Keratinocyte (primary cell): Measurements from ENCODE around the gene TUBA3C. TPM values are rescaled to one million over a fixed set of nuclear protein-coding genes. Genes with fewer than 3 reads are reported as not detected.

Experiments
- DNase-seq: peaks from one replicate; pipeline ENCODE4 v3.0.0-alpha.2; 2011; ENCODE audit warnings: low read depth, missing footprints, low spot score
- FAIRE-seq: peaks from 2 replicates; lab custom pipeline; 2011; peaks lifted over from hg19 to GRCh38; lab: Jason Lieb, UNC
- H2AFZ ChIP-seq: 2 replicates; pipeline ENCODE4 v1.6.0; 2012; ENCODE audit warnings: low read length, control low read depth, inconsistent platforms; ENCODE audit not compliant: control insufficient read depth
- H3K27ac ChIP-seq: 2 replicates; pipeline ENCODE4 v1.5.1; 2011; ENCODE audit warnings: low read length; ENCODE audit not compliant: control insufficient read depth, insufficient read depth
- H3K27me3 ChIP-seq: 3 replicates; pipeline ENCODE4 v1.6.0; 2011; ENCODE audit warnings: low read length; ENCODE audit not compliant: control insufficient read depth, insufficient read depth; ENCODE audit errors: extremely low read depth
- H3K36me3 ChIP-seq, 2 experiments: 2 replicates in 1 of 2; 3 replicates in 1 of 2; pipeline ENCODE4 v1.5.1; 2011; ENCODE audit warnings: low read length in 2 of 2, mild to moderate bottlenecking in 1 of 2; ENCODE audit not compliant: control insufficient read depth in 2 of 2, insufficient read depth in 2 of 2; ENCODE audit errors: extremely low read depth in 1 of 2
- H3K4me1 ChIP-seq: 3 replicates; pipeline ENCODE4 v1.5.1; 2011; ENCODE audit warnings: low read length; ENCODE audit not compliant: control insufficient read depth, insufficient read depth; ENCODE audit errors: extremely low read depth
- H3K4me2 ChIP-seq: 3 replicates; pipeline ENCODE4 v1.6.0; 2011; ENCODE audit warnings: low read depth, low read length; ENCODE audit not compliant: control insufficient read depth, insufficient read depth; ENCODE audit errors: extremely low read depth
- H3K4me3 ChIP-seq, 3 experiments: fragments of 200-600 bp in 1 of 3; sonication (generic) in 1 of 3; 2 replicates in 2 of 3; 3 replicates in 1 of 3; pipeline ENCODE4 v1.5.1; 2011 to 2016; ENCODE audit warnings: low read length in 3 of 3, mild to moderate bottlenecking in 3 of 3, control low read depth in 2 of 3, inconsistent platforms in 1 of 3, low read depth in 1 of 3, mixed read lengths in 1 of 3, mixed run types in 1 of 3, moderate library complexity in 1 of 3; ENCODE audit not compliant: control insufficient read depth in 2 of 3, insufficient read depth in 2 of 3; ENCODE audit errors: extremely low read depth in 1 of 3
- H3K79me2 ChIP-seq: 2 replicates; pipeline ENCODE4 v1.6.0; 2012; ENCODE audit warnings: low read length; ENCODE audit not compliant: control insufficient read depth, insufficient read depth
- H3K9ac ChIP-seq: 3 replicates; pipeline ENCODE4 v1.6.0; 2011; ENCODE audit warnings: low read length; ENCODE audit not compliant: control insufficient read depth, insufficient read depth; ENCODE audit errors: extremely low read depth
- H3K9me1 ChIP-seq: 3 replicates; pipeline ENCODE4 v1.6.0; 2011; ENCODE audit warnings: low read length; ENCODE audit not compliant: control insufficient read depth, insufficient read depth; ENCODE audit errors: extremely low read depth
- H3K9me3 ChIP-seq: 2 replicates; pipeline ENCODE4 v1.5.1; 2012; ENCODE audit warnings: low read depth, low read length; ENCODE audit not compliant: control insufficient read depth
- H4K20me1 ChIP-seq: 3 replicates; pipeline ENCODE4 v1.6.0; 2011; ENCODE audit warnings: low read length; ENCODE audit not compliant: control insufficient read depth, insufficient read depth; ENCODE audit errors: extremely low read depth
- EZH2 ChIP-seq: IDR thresholded peaks from one replicate; pipeline ENCODE4 v1.6.1; 2012; ENCODE audit warnings: inconsistent platforms, mild to moderate bottlenecking, low read length, moderate library complexity
- dilution Hi-C: fragments of 300-500 bp; cut with MboI; formaldehyde crosslinking; loops from one replicate; pipeline ENCODE4 v1.7.0; 2020; ENCODE audit warnings: low sequenced_read_pairs; ENCODE audit not compliant: extremely low pct_ligation_motif_present
- polyA plus RNA-seq, 5 experiments: library from polyadenylated mRNA; depleted of rRNA in 3 of 5; stranded (reverse) in 3 of 5; stranded (forward) in 1 of 5; unstranded in 1 of 5; fragments of >200 nt; gene quantifications; 1 replicate in 1 of 5; 2 replicates in 3 of 5; 3 replicates in 1 of 5; pipeline versions ENCODE4 v1.2.1 to v1.2.3, GENCODE V29; 2011 to 2012; ENCODE audit warnings: missing spikeins in 2 of 5, low read depth in 1 of 5, low replicate concordance in 1 of 5
- small RNA-seq, 3 experiments: library from RNA; depleted of rRNA; stranded (forward); fragments of <200 nt; gene quantifications; one replicate each; pipeline ENCODE3, GENCODE V24; 2012; ENCODE audit warnings: low read depth in 3 of 3, low replicate concordance in 1 of 3; ENCODE audit not compliant: insufficient read length in 3 of 3
- TF ChIP-seq, protein P1 (sequence below), 3 experiments: IDR thresholded peaks in 1 of 3; conservative IDR thresholded peaks in 1 of 3; optimal IDR thresholded peaks in 1 of 3; 2 replicates in 2 of 3; 3 replicates in 1 of 3; pipeline versions ENCODE3 to v1.5.1; 2011; ENCODE audit warnings: low read length in 3 of 3, mild to moderate bottlenecking in 3 of 3, moderate library complexity in 2 of 3, control low read depth in 1 of 3, inconsistent platforms in 1 of 3; ENCODE audit not compliant: insufficient read depth in 2 of 3; ENCODE audit errors: extremely low read depth in 1 of 3

TUBA3C gene
- polyA plus RNA-seq, 1 donor (not counting 4 experiments of a cell fraction or from before 2014, with no cell fraction given), result not detected

DNA sequence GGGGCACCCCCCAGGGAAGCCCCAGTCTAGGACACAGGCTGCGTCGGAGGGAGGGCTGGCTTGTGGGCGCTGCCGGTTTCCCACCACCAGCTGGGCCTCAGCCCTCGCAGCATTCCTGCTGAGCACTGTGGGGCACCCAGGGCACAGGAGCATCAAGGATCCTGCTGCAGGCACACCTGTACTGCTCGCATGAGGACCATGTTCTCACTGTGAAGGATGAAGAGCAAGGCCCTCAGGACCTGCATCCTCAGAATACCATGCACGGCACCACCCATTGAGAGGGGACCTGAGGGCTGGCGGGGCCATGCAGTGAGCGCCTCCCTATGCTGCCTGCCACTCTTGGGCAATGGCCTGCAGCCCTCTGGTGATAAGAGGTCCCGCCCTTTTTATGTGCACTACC, 31.4 kb downstream of the TUBA3C start:
- FAIRE-seq, result no peak

GRCh38 chr13:19148561-19148960, 33.1 kb downstream of the TUBA3C start:
- H3K4me2 ChIP-seq, result no peak overlapping the region
- no peak overlapping the region for H3K9ac ChIP-seq
- no peaks in the 10 kb centered on the region for H3K4me1 ChIP-seq
- H3K79me2 ChIP-seq, result no peaks in the 10 kb centered on the region
- H3K4me3 ChIP-seq, result no peak overlapping the region
- H3K27ac ChIP-seq, result no peak overlapping the region
- no peaks in the 10 kb centered on the region for H3K9me1 ChIP-seq
- no peak overlapping the region for H2AFZ ChIP-seq
- no peaks in the 10 kb centered on the region for H3K27me3 ChIP-seq
- TF ChIP-seq EZH2, result no peak
- TF ChIP-seq, protein P1, sequence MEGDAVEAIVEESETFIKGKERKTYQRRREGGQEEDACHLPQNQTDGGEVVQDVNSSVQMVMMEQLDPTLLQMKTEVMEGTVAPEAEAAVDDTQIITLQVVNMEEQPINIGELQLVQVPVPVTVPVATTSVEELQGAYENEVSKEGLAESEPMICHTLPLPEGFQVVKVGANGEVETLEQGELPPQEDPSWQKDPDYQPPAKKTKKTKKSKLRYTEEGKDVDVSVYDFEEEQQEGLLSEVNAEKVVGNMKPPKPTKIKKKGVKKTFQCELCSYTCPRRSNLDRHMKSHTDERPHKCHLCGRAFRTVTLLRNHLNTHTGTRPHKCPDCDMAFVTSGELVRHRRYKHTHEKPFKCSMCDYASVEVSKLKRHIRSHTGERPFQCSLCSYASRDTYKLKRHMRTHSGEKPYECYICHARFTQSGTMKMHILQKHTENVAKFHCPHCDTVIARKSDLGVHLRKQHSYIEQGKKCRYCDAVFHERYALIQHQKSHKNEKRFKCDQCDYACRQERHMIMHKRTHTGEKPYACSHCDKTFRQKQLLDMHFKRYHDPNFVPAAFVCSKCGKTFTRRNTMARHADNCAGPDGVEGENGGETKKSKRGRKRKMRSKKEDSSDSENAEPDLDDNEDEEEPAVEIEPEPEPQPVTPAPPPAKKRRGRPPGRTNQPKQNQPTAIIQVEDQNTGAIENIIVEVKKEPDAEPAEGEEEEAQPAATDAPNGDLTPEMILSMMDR (optimal IDR thresholded peaks at IDR 0.05 in 1 of 3, IDR thresholded peaks at IDR 0.05 in 1 of 3, conservative IDR thresholded peaks at IDR 0.05 in 1 of 3; ENCODE audit: extremely low read depth in 1 of 3, insufficient read depth in 2 of 3, low read length in 3 of 3), result no peak
- DNase-seq (no peak), FAIRE-seq (no peak)
- H3K36me3 ChIP-seq, result no peaks in the 10 kb centered on the region
- dilution Hi-C loops, result no loop called here
- no peaks in the 10 kb centered on the region for H4K20me1 ChIP-seq
- peaks cover 10% of the 10 kb centered on the region for H3K9me3 ChIP-seq

More for the DNA sequence above, 31.4 kb downstream of the TUBA3C start:
- no peaks in the 10 kb centered on the region for H4K20me1 ChIP-seq
- H2AFZ ChIP-seq, result no peak overlapping the region
- no peaks in the 10 kb centered on the region for H3K4me1 ChIP-seq
- no peaks in the 10 kb centered on the region for H3K9me1 ChIP-seq
- peaks cover 11% of the 10 kb centered on the region for H3K9me3 ChIP-seq
- no peaks in the 10 kb centered on the region for H3K79me2 ChIP-seq
- no peaks in the 10 kb centered on the region for H3K36me3 ChIP-seq
- no peak overlapping the region for H3K9ac ChIP-seq
- no peak overlapping the region for H3K4me2 ChIP-seq
- H3K4me3 ChIP-seq, result no peak overlapping the region
- TF ChIP-seq EZH2, result no peak
- TF ChIP-seq, protein P1 (optimal IDR thresholded peaks at IDR 0.05 in 1 of 3, IDR thresholded peaks at IDR 0.05 in 1 of 3, conservative IDR thresholded peaks at IDR 0.05 in 1 of 3; ENCODE audit: extremely low read depth in 1 of 3, insufficient read depth in 2 of 3, low read length in 3 of 3), result no peak
- no peak for DNase-seq
- dilution Hi-C loops, result no loop called here
- H3K27ac ChIP-seq, result no peak overlapping the region
- no peaks in the 10 kb centered on the region for H3K27me3 ChIP-seq

Small RNAs within 50 kb of the gene (small RNA-seq; reads per million reads assigned to genes)
- gene AL139327.4, result 0 reads per million in 3 experiments
